Subcutaneous adipose tissue (tissue), 4 donors: ENCODE data around the gene SLC38A10. TPM values are rescaled to one million over a fixed set of nuclear protein-coding genes. Genes with fewer than 3 reads are reported as not detected.

Source experiments
- CTCF ChIP-seq: fragments of 450-650 bp; IDR thresholded peaks from one replicate; pipeline ENCODE4 v1.5.1; 2016; ENCODE audit warnings: low read depth, mild to moderate bottlenecking, control low read depth, antibody characterized with exemption, moderate library complexity
- total RNA-seq, 4 donors: library from RNA; depleted of rRNA; stranded (reverse); fragments of >200 nt; gene quantifications; one replicate each; pipeline ENCODE4 v1.1.0, GENCODE V29; 2016

SLC38A10 gene
- total RNA-seq, 4 donors from 2014 or later: 40.4 to 175 (median 91.0) TPM

- no peak for TF ChIP-seq CTCF
These were observed 51.8 kb downstream of the SLC38A10 start for GRCh38 chr17:81243333-81243664.

GRCh38 chr17:81242421-81243332, 52.4 kb downstream of the SLC38A10 start:
- no peak for TF ChIP-seq CTCF

- TF ChIP-seq CTCF: no peak
These were observed 53.3 kb downstream of the SLC38A10 start for GRCh38 chr17:81241648-81242420.

- no peak for TF ChIP-seq CTCF
These were observed 53.9 kb downstream of the SLC38A10 start for GRCh38 chr17:81241203-81241602.

- TF ChIP-seq CTCF: no peak
These were observed 54.3 kb downstream of the SLC38A10 start for GRCh38 chr17:81240761-81241160.

GRCh38 chr17:81239714-81240555, 55.2 kb downstream of the SLC38A10 start:
- TF ChIP-seq CTCF: no peak
